NCI-H146 treated with DMSO at 0.1 percent for 48 hours (cell line): ENCODE measurements around the gene GALR3.
"Not testable (repeated sequence)": the region's sequence is repeated elsewhere in the genome, so short reads cannot be mapped to it uniquely, and the experiment has no call there.

Experiments used
- DNase-seq: peaks from one replicate; lab custom pipeline; 2025; ENCODE audit not compliant: unreplicated experiment; lab: John Stamatoyannopoulos, UW

The GALR3 gene, protein sequence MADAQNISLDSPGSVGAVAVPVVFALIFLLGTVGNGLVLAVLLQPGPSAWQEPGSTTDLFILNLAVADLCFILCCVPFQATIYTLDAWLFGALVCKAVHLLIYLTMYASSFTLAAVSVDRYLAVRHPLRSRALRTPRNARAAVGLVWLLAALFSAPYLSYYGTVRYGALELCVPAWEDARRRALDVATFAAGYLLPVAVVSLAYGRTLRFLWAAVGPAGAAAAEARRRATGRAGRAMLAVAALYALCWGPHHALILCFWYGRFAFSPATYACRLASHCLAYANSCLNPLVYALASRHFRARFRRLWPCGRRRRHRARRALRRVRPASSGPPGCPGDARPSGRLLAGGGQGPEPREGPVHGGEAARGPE

DNA sequence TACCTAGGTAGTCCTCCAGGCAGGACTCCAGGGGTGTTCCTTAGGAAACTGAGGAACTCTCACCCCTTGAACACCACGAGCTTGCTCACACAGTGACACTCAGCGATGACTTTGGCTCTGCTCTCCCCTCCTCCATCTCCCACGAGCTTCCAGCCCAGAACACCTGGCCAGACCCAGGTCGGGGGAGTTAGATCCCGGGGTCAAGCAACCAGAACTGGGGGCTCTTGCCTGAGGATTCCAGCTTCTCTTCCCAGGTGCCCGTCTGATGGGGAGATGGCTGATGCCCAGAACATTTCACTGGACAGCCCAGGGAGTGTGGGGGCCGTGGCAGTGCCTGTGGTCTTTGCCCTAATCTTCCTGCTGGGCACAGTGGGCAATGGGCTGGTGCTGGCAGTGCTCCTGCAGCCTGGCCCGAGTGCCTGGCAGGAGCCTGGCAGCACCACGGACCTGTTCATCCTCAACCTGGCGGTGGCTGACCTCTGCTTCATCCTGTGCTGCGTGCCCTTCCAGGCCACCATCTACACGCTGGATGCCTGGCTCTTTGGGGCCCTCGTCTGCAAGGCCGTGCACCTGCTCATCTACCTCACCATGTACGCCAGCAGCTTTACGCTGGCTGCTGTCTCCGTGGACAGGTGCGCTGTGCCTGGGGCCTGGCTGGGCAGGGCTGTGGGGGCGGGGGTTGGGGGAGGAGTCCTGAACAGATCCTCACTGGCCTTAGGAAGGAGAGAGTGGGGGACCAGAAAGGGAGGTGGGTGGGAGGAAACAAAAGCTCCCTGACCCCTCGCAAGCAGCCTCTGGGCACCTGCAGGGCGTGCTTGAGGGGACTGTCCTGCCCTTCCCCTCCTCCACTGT, at the start of gene GALR3:
TSS of gene GALR3 (plus strand) at position 249 of the 852 bp plus-strand sequence. CDS start at position 274, 25 bp downstream.
- peak; percentile 30 for DNase-seq

DNA sequence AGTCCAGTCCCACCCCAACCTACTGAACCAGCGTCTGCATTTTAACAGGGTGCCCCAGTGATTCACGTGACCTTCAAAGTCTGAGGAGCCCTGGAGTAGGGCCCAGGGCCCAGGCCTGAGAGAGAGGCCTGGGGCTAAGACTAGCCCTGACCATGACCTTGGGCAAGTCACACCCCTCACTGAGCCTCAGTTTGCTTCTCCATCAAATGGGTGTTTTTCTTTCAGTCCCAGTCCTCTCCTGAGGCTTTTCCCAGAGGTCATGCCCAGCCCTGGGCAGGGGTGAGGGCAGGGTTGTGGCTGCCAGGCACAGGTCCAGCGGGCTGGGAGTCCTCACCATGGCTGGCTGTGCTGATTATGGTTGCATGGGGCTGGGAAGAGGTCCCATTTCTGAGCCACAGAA, 48.5 kb upstream of the GALR3 start:
- no peak for DNase-seq

- DNase-seq: no peak
Observed at GRCh38 chr22:37775785-37776638, 47.2 kb upstream of the GALR3 start.

DNA sequence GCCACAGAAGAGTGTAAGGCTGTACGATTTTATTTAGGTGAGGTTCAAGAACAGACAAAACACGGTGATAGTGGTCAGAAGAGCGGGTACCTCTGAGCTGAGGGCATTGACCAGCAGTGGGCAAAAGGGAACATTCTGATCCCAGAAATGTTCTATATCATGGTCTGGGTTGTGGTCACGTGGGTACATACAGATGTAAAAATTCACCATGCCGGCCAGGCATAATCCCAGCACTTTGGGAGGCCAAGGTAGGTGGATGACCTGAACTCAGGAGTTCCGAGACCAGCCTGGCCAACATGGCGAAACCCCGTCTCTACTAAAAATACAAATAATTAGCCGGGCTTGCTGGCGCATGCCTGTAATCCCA, 46.6 kb upstream of the GALR3 start:
- no peak for DNase-seq

DNA sequence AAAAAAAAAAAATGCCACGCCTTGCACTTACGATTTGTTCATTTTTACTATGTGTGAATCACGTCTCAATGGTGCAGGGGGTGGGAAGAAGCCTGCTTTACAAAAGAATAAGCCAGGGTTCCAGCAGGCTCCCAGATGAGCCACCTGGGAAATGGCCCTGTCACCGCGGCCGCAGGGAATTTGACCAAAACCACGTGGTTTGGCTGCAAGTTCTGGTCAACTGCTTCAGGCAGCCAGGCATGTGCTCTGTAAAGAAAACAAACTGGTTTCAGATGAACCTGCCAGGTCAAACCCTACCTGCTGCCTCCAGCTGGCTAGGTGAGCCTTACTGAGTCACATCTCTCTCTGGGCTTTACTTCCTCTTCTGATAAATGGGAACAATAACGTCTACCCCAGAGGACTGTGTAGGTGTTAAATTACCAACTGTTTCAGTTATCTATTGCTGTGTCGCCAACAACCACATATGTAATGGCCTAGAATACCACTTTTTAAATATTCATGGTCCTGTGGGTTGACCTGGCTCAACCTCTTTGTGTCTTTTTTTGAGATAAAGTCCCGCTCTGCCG, 46.0 kb upstream of the GALR3 start:
- DNase-seq: no peak

DNA sequence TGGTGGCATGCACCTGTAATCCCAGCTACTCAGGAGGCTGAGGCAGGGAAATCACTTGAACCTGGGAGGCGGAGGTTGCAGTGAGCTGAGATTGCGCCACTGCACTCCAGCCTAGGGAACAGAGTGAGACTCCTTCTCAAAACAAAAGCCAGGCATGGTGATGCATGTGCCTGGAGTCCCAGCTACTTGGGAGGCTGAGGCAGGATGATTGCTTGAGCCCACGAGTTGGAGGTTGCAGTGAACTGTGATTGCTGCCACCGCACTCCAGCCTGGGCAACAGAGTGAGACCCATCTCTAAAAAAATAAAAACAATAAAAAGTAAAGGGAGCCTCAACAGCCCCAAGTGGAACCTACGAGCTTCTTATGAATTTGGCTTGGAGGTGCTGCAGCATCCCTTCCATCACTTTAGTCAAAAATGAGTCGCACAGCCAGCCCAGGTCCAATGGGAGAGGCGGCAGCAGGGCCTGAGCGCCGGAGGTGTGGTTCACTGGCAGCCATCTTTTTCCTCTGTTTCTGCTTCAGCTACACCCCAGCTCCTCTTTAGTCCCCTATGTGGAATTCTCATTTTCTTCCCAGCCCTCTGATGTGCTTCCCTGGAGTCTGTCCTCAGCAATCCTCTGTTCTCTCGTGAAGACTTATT, 44.7 kb upstream of the GALR3 start:
- DNase-seq: no peak

GRCh38 chr22:37781434-37782059, 41.6 kb upstream of the GALR3 start:
- no peak for DNase-seq

DNA sequence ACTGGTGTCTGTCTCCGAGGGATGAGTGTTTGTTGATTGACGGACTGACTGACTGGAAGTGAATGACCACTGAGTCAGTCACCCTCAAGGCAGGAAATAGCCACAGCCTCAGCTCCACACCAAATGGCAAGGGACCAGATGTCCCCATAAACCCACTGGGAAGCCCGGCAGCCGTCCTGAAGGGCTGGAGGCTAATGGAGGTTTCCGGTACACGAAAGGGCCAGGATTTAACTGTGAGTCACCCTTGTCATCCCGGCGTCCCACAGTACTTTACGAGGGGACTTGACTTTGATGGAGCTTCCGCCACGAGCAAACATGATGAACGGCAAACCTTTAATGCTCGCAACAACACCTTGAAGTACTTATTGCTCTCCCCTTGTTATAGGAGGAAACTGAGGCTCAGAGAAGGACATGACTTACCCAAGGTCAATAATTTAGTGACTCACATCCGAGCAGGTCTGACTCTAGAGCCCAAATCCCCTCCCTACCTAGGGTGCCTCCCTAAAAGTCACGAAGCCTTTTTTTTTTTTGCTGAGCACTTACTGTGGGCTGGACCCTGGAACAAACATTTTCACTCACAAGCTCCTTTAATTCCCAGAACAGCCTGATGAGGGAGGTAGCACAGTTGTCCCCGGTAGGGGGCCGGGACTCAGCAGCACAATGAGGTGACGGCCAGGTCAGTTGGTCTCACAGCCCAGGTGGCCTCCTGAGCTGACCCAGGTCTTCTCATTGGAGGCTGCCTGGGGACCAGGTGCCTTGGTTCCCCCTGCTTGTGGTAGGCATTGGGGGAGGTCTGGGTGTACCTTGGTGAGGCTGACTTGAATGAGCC, 40.6 kb upstream of the GALR3 start:
- DNase-seq: no peak

- DNase-seq: no peak
Observed at GRCh38 chr22:37784829-37785495, 38.2 kb upstream of the GALR3 start.

DNA sequence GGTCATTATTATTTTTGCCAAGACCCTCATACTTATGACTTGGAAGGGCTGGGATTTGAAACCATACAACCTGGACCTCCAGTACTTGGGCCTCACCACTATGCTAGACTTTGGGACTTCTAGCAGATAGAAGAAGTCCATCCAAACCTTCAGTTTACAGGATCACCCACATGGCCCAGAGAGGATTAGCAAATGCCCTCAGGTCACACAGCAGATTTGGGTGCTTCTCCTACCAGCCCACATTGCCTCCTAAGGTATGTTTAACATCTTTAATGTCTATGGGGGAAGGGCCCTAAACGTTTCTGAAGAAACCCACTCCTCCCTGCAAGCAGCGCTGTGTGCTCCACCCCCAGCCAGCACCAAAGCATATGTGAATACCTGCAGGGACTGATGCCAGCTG, 32.9 kb upstream of the GALR3 start:
- DNase-seq: no peak

DNA sequence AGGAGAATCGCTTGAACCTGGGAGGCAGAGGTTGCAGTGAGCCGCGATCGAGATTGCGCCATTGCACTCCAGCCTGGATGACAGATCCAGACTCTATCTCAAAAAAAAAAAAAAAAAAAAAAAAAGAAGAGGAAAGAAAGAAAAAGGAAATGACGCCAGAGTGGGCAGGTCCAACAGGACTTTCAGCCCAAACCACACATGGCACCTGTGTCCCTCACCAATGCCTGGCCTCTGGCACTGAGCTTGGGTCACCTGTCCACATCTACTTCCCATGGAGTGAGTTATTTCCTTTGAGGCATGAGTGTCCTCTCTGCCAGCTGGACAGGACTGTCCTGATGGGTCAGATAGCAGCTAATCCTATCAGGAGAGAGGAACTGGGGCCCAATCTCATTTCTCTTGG, 30.7 kb upstream of the GALR3 start:
- DNase-seq: no peak

DNA sequence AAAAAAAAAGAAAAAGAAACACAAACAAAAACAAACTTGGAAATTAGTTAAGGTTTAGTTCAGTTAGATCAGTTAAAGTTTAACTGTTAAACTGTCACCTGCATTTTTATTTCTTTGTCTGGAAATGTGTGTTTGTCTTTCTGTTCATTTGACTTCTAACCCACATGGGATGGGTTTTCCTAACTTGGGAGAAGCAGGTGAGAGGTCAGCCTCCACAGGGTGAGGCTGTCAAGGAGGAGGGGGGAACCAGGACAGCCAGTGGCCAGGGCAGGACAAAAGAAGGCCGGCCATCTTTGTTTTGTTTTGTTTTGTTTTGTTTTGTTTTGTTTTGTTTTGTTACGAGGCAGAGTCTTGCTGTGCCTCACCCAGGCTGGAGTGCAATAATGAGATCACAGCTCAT, 28.8 kb upstream of the GALR3 start:
- DNase-seq: no peak

GRCh38 chr22:37796079-37796478, 27.1 kb upstream of the GALR3 start:
- DNase-seq: no peak

DNA sequence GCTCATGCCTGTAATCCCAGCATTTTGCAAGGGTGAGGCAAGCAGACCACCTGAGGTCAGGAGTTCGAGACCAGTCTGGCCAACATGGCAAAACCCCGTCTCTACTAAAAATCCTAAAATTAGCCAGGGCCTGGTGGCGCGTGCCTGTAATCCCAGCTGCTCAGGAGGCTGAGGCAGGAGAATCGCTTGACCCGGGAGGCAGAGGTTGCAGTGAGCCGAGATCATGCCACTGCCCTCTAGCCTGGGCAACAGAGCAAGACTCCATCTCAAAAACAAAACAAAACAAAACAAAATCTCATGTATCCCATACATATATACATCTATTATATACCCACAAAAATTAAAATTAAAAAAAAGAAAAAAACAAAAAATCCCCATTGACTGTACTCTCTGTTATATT, 25.9 kb upstream of the GALR3 start:
- DNase-seq: not testable (repeated sequence)

DNA sequence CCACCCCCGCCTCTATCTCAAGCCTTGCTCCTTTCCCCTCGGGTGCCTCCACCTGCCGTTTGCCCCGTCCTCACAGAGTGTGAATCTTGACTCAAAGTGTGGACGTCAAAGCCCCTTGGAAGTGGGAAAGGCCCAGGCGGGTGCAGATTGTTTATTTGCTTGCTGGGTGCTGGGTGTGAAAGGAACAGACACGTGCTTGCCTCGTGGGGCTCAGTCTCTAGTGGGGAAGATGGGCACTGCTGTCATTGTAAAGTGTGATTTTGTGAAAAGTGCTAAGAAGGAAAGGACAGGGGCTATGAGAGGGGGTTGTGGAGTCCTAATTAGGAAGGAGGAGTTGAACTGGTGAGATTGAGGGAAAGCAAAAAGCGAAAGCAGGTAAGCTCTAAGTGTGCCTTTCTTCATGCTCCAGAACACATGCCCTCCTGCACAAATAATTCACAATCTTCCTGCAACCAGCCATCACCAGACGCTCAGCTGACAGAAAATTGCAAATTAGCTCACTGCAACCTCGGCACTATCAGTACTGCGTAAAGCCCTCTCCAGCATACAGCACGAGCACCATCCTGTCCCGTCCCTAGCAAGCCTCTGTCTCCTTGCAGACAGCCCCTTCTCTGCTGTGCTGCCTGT, 25.2 kb upstream of the GALR3 start:
- DNase-seq: no peak

- not testable (repeated sequence) for DNase-seq
Observed at GRCh38 chr22:37799979-37800378, 23.2 kb upstream of the GALR3 start.

DNA sequence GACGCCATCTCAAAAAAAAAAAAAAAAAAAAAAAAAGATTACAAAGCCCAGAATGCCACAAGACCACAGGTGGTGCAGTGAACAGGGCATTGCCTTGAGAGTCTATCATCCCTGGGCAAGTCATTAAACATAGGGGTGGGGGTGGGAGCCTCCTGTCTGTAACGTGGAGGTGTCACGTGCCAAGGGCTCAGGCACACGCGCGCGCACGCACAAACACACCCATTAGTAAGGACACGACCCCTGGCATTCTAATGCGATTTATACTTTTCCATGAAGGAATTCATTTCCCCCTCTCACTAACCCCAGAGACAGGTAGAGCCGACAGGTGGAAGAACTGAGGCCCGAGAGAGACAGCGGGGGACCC, 21.3 kb upstream of the GALR3 start:
- peak; percentile 13 for DNase-seq
